ENCODE measurements around the gene ABCA4. TPM values are rescaled to one million over a fixed set of nuclear protein-coding genes. Genes with fewer than 3 reads are reported as not detected.

Gene ABCA4
- total and polyA plus RNA-seq, 2 donors (not counting 3 experiments of a cell fraction or from before 2014, with no cell fraction given): 2.3 to 4.9 TPM

DNA sequence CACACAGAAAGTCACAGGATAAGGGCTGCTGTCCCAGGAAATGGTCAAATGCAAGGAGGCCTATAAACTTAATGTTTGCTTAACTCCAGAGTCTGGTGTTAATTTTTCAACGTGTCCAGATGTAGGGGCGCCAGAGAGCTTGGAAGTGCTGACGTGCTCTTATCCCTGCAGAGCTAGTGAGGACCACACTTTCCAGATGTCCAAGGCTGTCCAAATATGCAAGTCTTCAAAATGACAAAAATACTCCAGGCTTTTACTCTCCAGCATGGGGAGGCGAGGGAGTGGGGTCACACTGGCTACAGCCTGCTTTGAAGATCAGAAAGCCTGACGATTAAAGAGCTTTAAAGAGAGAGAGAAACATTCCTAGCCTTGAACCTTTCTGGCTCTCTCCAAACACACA is 57.6 kb downstream of the ABCA4 start:
- BruUV-seq (replicated peaks): no TSS peak
- H3K27ac ChIP-seq (ENCODE audit: insufficient read depth, low read depth, low read length): peak overlapping the region; percentile 30
- no peak overlapping the region for H2AFZ ChIP-seq (ENCODE audit: low read depth, low read length)
- H3K9me1 ChIP-seq (replicated peaks; ENCODE audit: control insufficient read depth, extremely low read depth, insufficient read depth, low read length): no peaks in the 10 kb centered on the region
- DNase-seq (ENCODE audit: low read depth, low spot score) (peak; percentile 73), FAIRE-seq (peak; percentile 67)
- no peaks in the 10 kb centered on the region for H3K9me3 ChIP-seq (replicated peaks; ENCODE audit: control insufficient read depth, insufficient read depth, low read length)
- H3K79me2 ChIP-seq (ENCODE audit: control insufficient read depth, insufficient read depth, low read length): no peaks in the 10 kb centered on the region
- dilution Hi-C loops (cut with MboI; ENCODE audit: extremely low pct_ligation_motif_present, low sequenced_read_pairs) (no loop called here), intact Hi-C loops (cut with micrococcal nuclease) (loop anchor here (1.0 kb wide), 1 partner anchor 97 kb away; no protein-coding TSS in a partner anchor)
- no peaks in the 10 kb centered on the region for H4K20me1 ChIP-seq (replicated peaks; ENCODE audit: control insufficient read depth, extremely low read depth, insufficient read depth, low read length)
- H3K36me3 ChIP-seq (ENCODE audit: control insufficient read depth in 2 of 2, extremely low read depth in 1 of 2, insufficient read depth in 2 of 2, low read length in 2 of 2): no peaks in the 10 kb centered on the region
- no peak overlapping the region for H3K4me2 ChIP-seq (ENCODE audit: insufficient read depth, low read length)
- peaks cover 64% of the 10 kb centered on the region for H3K4me1 ChIP-seq (ENCODE audit: control insufficient read depth, extremely low read depth, insufficient read depth, low read length)
- TF ChIP-seq MYC (IDR thresholded peaks at IDR 0.05; ENCODE audit: low read depth, low read length): no peak
- no peak for TF ChIP-seq FOS (IDR thresholded peaks at IDR 0.05; ENCODE audit: borderline replicate concordance, insufficient read depth, low read length)
- TF ChIP-seq POLR2AphosphoS5 (IDR thresholded peaks at IDR 0.05; ENCODE audit: insufficient read depth, low read depth, low read length): no peak
- no peak for TF ChIP-seq POLR2A (IDR thresholded peaks at IDR 0.05; ENCODE audit: low read depth, low read length)
- peak; percentile 49 to 55 for TF ChIP-seq CTCF (IDR thresholded peaks at IDR 0.05; ENCODE audit: extremely low read depth in 1 of 2, insufficient read depth in 1 of 2, low read depth in 1 of 2, low read length in 2 of 2)
- TF ChIP-seq GATA2 (IDR thresholded peaks at IDR 0.05; ENCODE audit: insufficient read depth, insufficient read length, low read depth, low read length): no peak
- no peak overlapping the region for H3K4me3 ChIP-seq (replicated peaks in 1 of 3; ENCODE audit: insufficient read depth in 1 of 3, low read depth in 1 of 3, low read length in 3 of 3)
- no peaks in the 10 kb centered on the region for H3K27me3 ChIP-seq (ENCODE audit: control insufficient read depth in 2 of 2, insufficient read depth in 2 of 2, low read length in 2 of 2)
- POLR2A ChIA-PET: interaction anchor here (0.8 to 1.5 kb wide), 4 partner anchors 14 to 269 kb away, joined by 3 to 6 read pairs (median 4); no protein-coding TSS in a partner anchor
- H3K9ac ChIP-seq (replicated peaks; ENCODE audit: extremely low read depth, insufficient read depth, low read length): no peak overlapping the region
- CTCF ChIA-PET: interaction anchor here (0.6 to 8.1 kb wide), 46 partner anchors 10 to 270 kb away, joined by 3 to 252 read pairs (median 10); partner anchors contain the start of gene ARHGAP29

Data from endothelial cell of umbilical vein (primary cell).